ENCODE measurements around the gene ZNF786. TPM values are rescaled to one million over a fixed set of nuclear protein-coding genes. Genes with fewer than 3 reads are reported as not detected.
A peak's percentile ranks its signal among the peaks of the same experiment; 100 is the strongest.
"Not testable (repeated sequence)": the region's sequence is repeated elsewhere in the genome, so short reads cannot be mapped to it uniquely, and the experiment has no call there.

ZNF786 gene
- total RNA-seq, 1 donor from 2014 or later = 9.0 TPM

DNA sequence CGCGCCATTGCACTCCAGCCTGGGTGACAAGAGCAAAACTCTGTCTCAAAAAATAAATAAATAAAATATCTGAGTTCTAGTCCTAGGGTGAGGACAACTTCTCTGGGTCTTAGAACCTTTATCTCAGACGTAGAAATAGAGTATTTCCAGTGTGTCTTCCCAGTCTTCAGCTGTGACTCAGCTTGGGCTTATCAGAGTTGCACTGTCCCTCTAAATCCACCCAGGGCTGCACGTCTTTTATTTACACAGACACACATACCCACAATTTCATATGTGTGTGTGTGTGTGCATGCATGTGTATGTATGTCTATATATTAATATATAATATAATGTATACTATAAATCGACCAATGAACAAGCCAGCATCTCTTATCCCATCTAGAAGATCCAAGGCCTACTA is 49.2 kb downstream of the ZNF786 start:
- TF ChIP-seq, protein P1, sequence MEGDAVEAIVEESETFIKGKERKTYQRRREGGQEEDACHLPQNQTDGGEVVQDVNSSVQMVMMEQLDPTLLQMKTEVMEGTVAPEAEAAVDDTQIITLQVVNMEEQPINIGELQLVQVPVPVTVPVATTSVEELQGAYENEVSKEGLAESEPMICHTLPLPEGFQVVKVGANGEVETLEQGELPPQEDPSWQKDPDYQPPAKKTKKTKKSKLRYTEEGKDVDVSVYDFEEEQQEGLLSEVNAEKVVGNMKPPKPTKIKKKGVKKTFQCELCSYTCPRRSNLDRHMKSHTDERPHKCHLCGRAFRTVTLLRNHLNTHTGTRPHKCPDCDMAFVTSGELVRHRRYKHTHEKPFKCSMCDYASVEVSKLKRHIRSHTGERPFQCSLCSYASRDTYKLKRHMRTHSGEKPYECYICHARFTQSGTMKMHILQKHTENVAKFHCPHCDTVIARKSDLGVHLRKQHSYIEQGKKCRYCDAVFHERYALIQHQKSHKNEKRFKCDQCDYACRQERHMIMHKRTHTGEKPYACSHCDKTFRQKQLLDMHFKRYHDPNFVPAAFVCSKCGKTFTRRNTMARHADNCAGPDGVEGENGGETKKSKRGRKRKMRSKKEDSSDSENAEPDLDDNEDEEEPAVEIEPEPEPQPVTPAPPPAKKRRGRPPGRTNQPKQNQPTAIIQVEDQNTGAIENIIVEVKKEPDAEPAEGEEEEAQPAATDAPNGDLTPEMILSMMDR (IDR thresholded peaks at IDR 0.05; ENCODE audit: insufficient read depth, low read length, severe bottlenecking) = no peak
- FAIRE-seq (no peak), DNase-seq (ENCODE audit: low read depth) (no peak)
- H3K4me3 ChIP-seq (ENCODE audit: low read depth, low read length) = no peak overlapping the region
- H3K27me3 ChIP-seq (ENCODE audit: control insufficient read depth, insufficient read depth, low read length) = no peaks in the 10 kb centered on the region
- H3K36me3 ChIP-seq (ENCODE audit: control insufficient read depth, insufficient read depth, low read length) = no peaks in the 10 kb centered on the region

DNA sequence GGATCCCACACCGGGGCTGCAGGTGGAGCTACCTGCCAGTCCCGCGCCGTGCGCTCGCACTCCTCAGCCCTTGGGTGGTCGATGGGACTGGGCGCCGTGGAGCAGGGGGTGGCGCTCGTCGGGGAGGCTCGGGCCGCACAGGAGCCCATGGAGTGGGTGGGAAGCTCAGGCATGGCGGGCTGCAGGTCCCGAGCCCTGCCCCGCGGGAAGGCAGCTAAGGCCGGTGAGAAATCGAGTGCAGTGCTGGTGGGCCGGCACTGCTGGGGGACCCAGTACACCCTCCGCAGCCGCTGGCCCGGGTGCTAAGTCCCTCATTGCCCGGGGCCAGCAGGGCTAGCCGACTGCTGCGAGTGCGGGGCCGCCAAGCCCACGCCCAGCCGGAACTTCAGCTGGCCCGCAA is 51.9 kb downstream of the ZNF786 start:
- H3K4me3 ChIP-seq (ENCODE audit: low read depth, low read length); FAIRE-seq; DNase-seq (ENCODE audit: low read depth); H3K36me3 ChIP-seq (ENCODE audit: control insufficient read depth, insufficient read depth, low read length); H3K27me3 ChIP-seq (ENCODE audit: control insufficient read depth, insufficient read depth, low read length): not testable (repeated sequence)

DNA sequence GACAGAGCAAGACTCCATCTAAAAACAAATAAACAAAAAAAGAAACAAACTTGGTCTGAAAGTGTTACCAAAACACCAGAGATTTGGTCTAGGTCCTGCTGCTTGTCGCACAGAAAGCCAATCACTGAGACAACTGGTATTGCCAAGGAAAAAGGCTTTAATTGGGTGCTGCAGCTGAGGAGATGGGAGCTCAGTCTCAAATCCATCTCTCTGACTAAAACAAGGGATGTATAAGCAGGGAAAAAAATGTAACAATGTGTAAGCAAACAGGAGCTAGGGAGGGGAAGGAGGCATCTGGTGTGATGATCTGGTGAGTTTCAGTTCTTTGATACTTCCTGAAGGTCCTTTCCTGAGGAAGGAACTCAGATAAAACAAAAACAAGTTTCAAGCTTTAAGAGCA is 53.8 kb downstream of the ZNF786 start:
- H3K4me3 ChIP-seq (ENCODE audit: low read depth, low read length) = no peak overlapping the region
- DNase-seq (ENCODE audit: low read depth) (no peak), FAIRE-seq (no peak)
- H3K27me3 ChIP-seq (ENCODE audit: control insufficient read depth, insufficient read depth, low read length) = no peaks in the 10 kb centered on the region
- TF ChIP-seq, protein P1 (IDR thresholded peaks at IDR 0.05; ENCODE audit: insufficient read depth, low read length, severe bottlenecking) = no peak
- H3K36me3 ChIP-seq (ENCODE audit: control insufficient read depth, insufficient read depth, low read length) = no peaks in the 10 kb centered on the region

DNA sequence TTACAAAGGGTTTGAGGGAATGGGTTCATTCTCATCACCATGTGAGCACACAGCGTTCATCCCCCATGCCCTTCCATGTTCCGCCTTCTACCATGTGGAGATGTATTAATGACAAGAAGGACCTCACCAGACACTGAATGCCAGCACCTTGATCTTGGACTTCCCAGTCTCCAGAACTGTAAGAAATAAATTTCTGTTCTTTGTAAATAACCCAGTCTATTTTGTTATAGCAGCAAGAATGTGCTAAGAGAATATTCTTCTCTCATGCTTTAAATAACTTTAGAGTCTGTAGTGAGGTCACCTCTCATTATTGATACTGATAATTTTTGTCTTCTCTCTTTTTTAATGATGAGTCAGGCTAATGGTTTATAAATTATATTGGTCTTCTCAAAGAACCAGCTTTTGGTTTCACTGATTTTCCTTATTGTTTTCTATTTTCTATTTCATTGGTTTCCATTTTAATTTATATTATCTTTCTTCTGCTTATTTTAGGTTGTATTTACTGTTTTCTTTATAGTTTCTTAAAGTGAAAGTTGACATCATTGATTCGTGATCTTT is 59.1 kb downstream of the ZNF786 start:
- Histone ChIP-seq H3K36me3 (ENCODE audit: control insufficient read depth, insufficient read depth, low read length) (no peaks in the 10 kb centered on the region), H3K4me3 (ENCODE audit: low read depth, low read length) (no peak overlapping the region), H3K27me3 (ENCODE audit: control insufficient read depth, insufficient read depth, low read length) (no peaks in the 10 kb centered on the region)
- FAIRE-seq = no peak
- TF ChIP-seq, protein P1 (IDR thresholded peaks at IDR 0.05; ENCODE audit: insufficient read depth, low read length, severe bottlenecking) = no peak
- no peak for DNase-seq (ENCODE audit: low read depth)

DNA sequence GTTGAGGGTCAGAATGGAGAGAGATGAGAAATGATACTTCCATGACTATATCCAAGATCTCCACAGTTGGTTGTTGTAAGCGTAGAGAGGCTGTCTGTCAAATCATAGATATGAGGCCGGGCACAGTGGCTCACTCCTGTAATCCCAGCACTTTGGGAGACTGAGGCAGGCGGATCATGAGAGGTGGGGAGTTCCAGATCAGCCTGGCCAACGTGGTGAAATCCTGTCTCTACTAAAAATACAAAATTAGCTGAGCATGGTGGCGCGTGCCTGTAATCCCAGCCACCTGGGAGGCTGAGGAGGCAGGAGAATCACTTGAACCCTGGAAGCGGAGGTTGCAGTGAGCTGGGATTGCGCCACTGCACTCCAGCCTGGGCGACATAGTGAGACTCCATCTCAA is 60.1 kb downstream of the ZNF786 start:
- DNase-seq (ENCODE audit: low read depth); H3K36me3 ChIP-seq (ENCODE audit: control insufficient read depth, insufficient read depth, low read length); H3K27me3 ChIP-seq (ENCODE audit: control insufficient read depth, insufficient read depth, low read length); FAIRE-seq; H3K4me3 ChIP-seq (ENCODE audit: low read depth, low read length): not testable (repeated sequence)

DNA sequence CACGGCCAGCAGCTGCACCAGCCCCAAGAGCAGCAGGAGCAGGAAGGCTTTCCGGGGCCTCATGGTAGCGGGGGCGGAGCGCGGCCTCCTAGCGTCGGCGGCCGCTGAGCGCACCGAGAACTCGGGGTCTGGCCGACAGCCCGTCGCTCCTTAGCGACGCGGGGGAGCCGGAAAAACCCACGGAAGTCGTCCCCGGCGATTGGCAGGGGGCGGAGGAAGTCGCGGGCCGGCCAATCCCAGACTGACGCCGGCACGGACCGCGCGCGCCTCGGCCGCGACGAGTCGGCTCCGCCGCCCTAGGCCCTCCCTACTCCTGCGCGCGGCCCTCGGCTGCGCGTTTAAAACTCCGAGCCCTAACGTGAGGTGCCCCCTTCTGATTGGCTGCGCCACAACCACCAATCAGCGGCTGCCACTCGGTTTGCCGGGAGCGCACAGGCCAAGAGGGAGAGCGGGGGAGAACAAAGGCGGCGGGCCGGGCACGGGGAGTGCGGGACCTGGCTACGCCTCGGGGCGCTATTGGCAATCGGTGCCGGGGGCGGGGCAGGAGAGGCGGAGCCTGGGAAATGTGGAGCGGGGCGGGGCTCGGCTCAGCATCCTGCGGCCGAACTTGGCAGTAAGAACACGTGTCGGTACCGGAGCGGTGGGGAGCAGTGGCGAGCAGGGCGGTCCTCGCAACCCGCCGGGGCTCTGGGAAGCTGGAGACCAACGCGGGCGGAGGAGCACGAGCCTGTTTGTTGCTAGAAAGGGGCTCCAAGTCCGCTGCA is 62.0 kb downstream of the ZNF786 start, which contains the start of gene PDIA4:
TSS of gene PDIA4 (minus strand) at position 160 of the 764 bp plus-strand sequence. CDS start at position 63, 97 bp downstream.
- TF ChIP-seq, protein P1 (IDR thresholded peaks at IDR 0.05; ENCODE audit: insufficient read depth, low read length, severe bottlenecking) = peak; percentile 39
- H3K27me3 ChIP-seq (ENCODE audit: control insufficient read depth, insufficient read depth, low read length) = no peaks in the 10 kb centered on the region
- no peak for FAIRE-seq
- H3K36me3 ChIP-seq (ENCODE audit: control insufficient read depth, insufficient read depth, low read length) = peaks cover under 1% of the 10 kb centered on the region
- peak within 1 kb of the TSS; percentile 86 for H3K4me3 ChIP-seq (ENCODE audit: low read depth, low read length)
- DNase-seq (ENCODE audit: low read depth) = peak; percentile 96
